K562 (cell line): ENCODE results near the gene IRF2BP2. TPM values are rescaled to one million over a fixed set of nuclear protein-coding genes. Genes with fewer than 3 reads are reported as not detected.

ENCODE experiments used
- CBFB ChIP-seq: sonication (generic); formaldehyde crosslinking; IDR thresholded peaks from 2 replicates; pipeline ENCODE4 v1.4.0; 2020; ENCODE audit warnings: mild to moderate bottlenecking, missing genetic modification reagents
- E4F1 ChIP-seq: fragments of 250-450 bp; sonication (Bioruptor Pico); IDR thresholded peaks from 2 replicates; pipeline ENCODE4 v1.5.0; 2021; ENCODE audit warnings: mild to moderate bottlenecking, borderline replicate concordance
- GATAD2A ChIP-seq: fragments of 450-650 bp; IDR thresholded peaks from 2 replicates; pipeline ENCODE4 v1.6.1; 2017
- HNRNPH1 ChIP-seq: fragments of 200-400 bp; formaldehyde crosslinking; optimal IDR thresholded peaks from 2 replicates; pipeline ENCODE3; 2017; ENCODE audit warnings: low read depth, mild to moderate bottlenecking, low read length, moderate library complexity
- IRF2 ChIP-seq: sonication (generic); formaldehyde crosslinking; IDR thresholded peaks from 2 replicates; pipeline ENCODE4 v1.8.1; 2022; ENCODE audit warnings: mild to moderate bottlenecking, missing genetic modification reagents
- MAX ChIP-seq: sonication (generic); formaldehyde crosslinking; IDR thresholded peaks from 2 replicates; pipeline ENCODE4 v1.9.0; 2022; ENCODE audit warnings: mild to moderate bottlenecking, missing genetic modification reagents
- NR4A1 ChIP-seq, 2 experiments: fragments of 250-450 bp in 1 of 2; fragments of 450-650 bp in 1 of 2; sonication (Bioruptor Pico) in 1 of 2; IDR thresholded peaks; 2 replicates each; pipeline versions ENCODE4 v1.4.0 to v1.6.1; 2016 to 2020; ENCODE audit warnings: mild to moderate bottlenecking in 2 of 2, missing compliant biosample characterization in 1 of 2, missing genetic modification characterization in 1 of 2, moderate library complexity in 1 of 2
- PHF8 ChIP-seq: fragments of 200-600 bp; sonication (generic); IDR thresholded peaks from 2 replicates; pipeline ENCODE4 v1.6.1; 2012; ENCODE audit warnings: mixed run types, mild to moderate bottlenecking, inconsistent platforms, low read length, moderate library complexity, borderline replicate concordance
- RCOR1 ChIP-seq, 2 experiments: IDR thresholded peaks; 2 replicates each; pipeline ENCODE4 v1.6.1; 2012; ENCODE audit warnings: low read depth in 2 of 2, low read length in 2 of 2, borderline replicate concordance in 1 of 2, improper control_type of control experiment in 1 of 2
- RNF2 ChIP-seq: sonication (generic); IDR thresholded peaks from 2 replicates; pipeline ENCODE4 v1.6.1; 2016
- SMARCC2 ChIP-seq: fragments of 450-650 bp; IDR thresholded peaks from 2 replicates; pipeline ENCODE4 v1.6.1; 2017; ENCODE audit warnings: antibody characterized with exemption, moderate library complexity, mild to moderate bottlenecking, low read depth
- SRSF1 ChIP-seq: fragments of 200-400 bp; formaldehyde crosslinking; IDR thresholded peaks from 2 replicates; pipeline ENCODE4 v1.6.1; 2017; ENCODE audit warnings: mild to moderate bottlenecking, low read depth, low read length, moderate library complexity
- TCF7L2 ChIP-seq: fragments of 150-350 bp; IDR thresholded peaks from 2 replicates; pipeline ENCODE4 v1.6.1; 2016; ENCODE audit warnings: low read depth, mild to moderate bottlenecking, low read length, moderate library complexity
- TEAD2 ChIP-seq: fragments of 450-650 bp; IDR thresholded peaks from 2 replicates; pipeline ENCODE4 v1.6.1; 2016; ENCODE audit warnings: missing genetic modification characterization, control low read depth, missing compliant biosample characterization
- ZBTB40 ChIP-seq, 2 experiments: fragments of 450-650 bp in 1 of 2; sonication (generic) in 1 of 2; formaldehyde crosslinking in 1 of 2; IDR thresholded peaks; 2 replicates each; pipeline versions ENCODE4 v1.7.1 to v1.9.0; 2016 to 2022; ENCODE audit warnings: inconsistent platforms in 1 of 2, mild to moderate bottlenecking in 1 of 2, missing genetic modification reagents in 1 of 2
- ZNF24 ChIP-seq: fragments of 450-650 bp; IDR thresholded peaks from 2 replicates; pipeline ENCODE4 v1.6.1; 2016
- polyA plus RNA-seq, 8 experiments: library from polyadenylated mRNA; depleted of rRNA in 4 of 8; stranded (reverse) in 5 of 8; unstranded in 3 of 8; fragments of >200 nt; fragmentation: Nextera tagmentation in 2 of 8; fragmentation: Illumina TruSeq in 1 of 8; extraction: Ambion mirVana in 2 of 8; extraction: Trizol in 1 of 8; gene quantifications; 2 replicates each; pipeline versions ENCODE4 v1.2.1 to v1.2.3, GENCODE V29; 2011 to 2014; ENCODE audit warnings: inconsistent platforms in 1 of 8, missing spikeins in 1 of 8
- total RNA-seq, 7 experiments: library from RNA; depleted of rRNA in 6 of 7; stranded (reverse); fragments of >200 nt in 6 of 7; fragmentation: Illumina TruSeq in 2 of 7; extraction: Trizol in 2 of 7; gene quantifications; 2 replicates each; pipeline versions ENCODE4 v1.2.1 to v1.2.3, GENCODE V29; 2011 to 2021; ENCODE audit warnings: low replicate concordance in 1 of 7

Gene IRF2BP2
- total and polyA plus RNA-seq, 9 of the 15 experiments (the other 6 are each of a cell fraction or from before 2014, with no cell fraction given) = 7.7 to 68.6 (median 22.1) TPM

GRCh38 chr1:234555390-234556024 lies 54.5 kb downstream of the IRF2BP2 start (continued):
- TF ChIP-seq E4F1 (CRISPR knock-in tag) (no peak), SMARCC2 (no peak), NR4A1 (CRISPR knock-in tag; IDR thresholded peaks at IDR 0.05) (no peak), NR4A1 (tag; IDR thresholded peaks at IDR 0.05) (no peak), SRSF1 (no peak), RCOR1 (IDR thresholded peaks at IDR 0.05; ENCODE audit: borderline replicate concordance in 1 of 2, low read depth in 2 of 2, low read length in 2 of 2) (no peak), HNRNPH1 (no peak), ZNF24 (no peak), RNF2 (no peak), TCF7L2 (no peak), PHF8 (no peak), TEAD2 (tag) (peak; percentile 36; the same call in 1 of the 2 replicates), ZBTB40 (IDR thresholded peaks at IDR 0.05) (no peak), ZBTB40 (CRISPR knock-in tag; IDR thresholded peaks at IDR 0.05) (no peak), MAX (CRISPR knock-in tag) (no peak), GATAD2A (peak; percentile 80; the same call in 1 of the 2 replicates), IRF2 (no peak), CBFB (no peak)
